ENCODE measurements around the gene SOWAHD.

- TF ChIP-seq CTCF (conservative IDR thresholded peaks at IDR 0.05; ENCODE audit: low read depth, low read length) (no peak), EZH2 (IDR thresholded peaks at IDR 0.05; ENCODE audit: low read length, unreplicated experiment) (no peak)
Observed at GRCh38 chrX:119760026-119760877, 1.9 kb downstream of the SOWAHD start.
